Heart right ventricle (tissue), 16 donors: Measurements from ENCODE around the gene CAPN14. TPM values are rescaled to one million over a fixed set of nuclear protein-coding genes. Genes with fewer than 3 reads are reported as not detected.

Experiments used
- ATAC-seq, 8 donors: fragments of 200-7000 bp; cut with Tn5 transposase; one replicate each; pipeline ENCODE4 v1.9.1; 2020; ENCODE audit warnings: mild to moderate bottlenecking in 8 of 8, moderate library complexity in 8 of 8, moderate number of reproducible peaks in 1 of 8
- DNase-seq, 2 donors: peaks; one replicate each; pipeline ENCODE4 v3.0.0-alpha.2; 2020
- H3K27ac ChIP-seq, 10 donors: fragments of 200-600 bp; sonication (generic) in 2 of 10; one replicate each; pipeline versions ENCODE4 v1.5.0 to v1.8.0; 2020 to 2022; ENCODE audit warnings: mild to moderate bottlenecking in 3 of 10
- H3K27me3 ChIP-seq, 7 donors: fragments of 200-600 bp; one replicate each; pipeline ENCODE4 v1.8.0; 2021 to 2022; ENCODE audit warnings: mild to moderate bottlenecking in 2 of 7
- H3K36me3 ChIP-seq, 9 donors: fragments of 200-600 bp; sonication (generic) in 1 of 9; one replicate each; pipeline versions ENCODE4 v1.5.0 to v1.8.0; 2020 to 2022; ENCODE audit warnings: mild to moderate bottlenecking in 2 of 9
- H3K4me1 ChIP-seq, 9 donors: fragments of 200-600 bp; sonication (generic) in 1 of 9; one replicate each; pipeline versions ENCODE4 v1.5.0 to v1.8.0; 2020 to 2022; ENCODE audit warnings: mild to moderate bottlenecking in 4 of 9
- H3K4me3 ChIP-seq, 10 donors: fragments of 200-600 bp; sonication (generic) in 2 of 10; one replicate each; pipeline versions ENCODE4 v1.5.0 to v1.8.0; 2020 to 2022; ENCODE audit warnings: mild to moderate bottlenecking in 7 of 10, moderate library complexity in 2 of 10
- H3K9me3 ChIP-seq, 11 donors: fragments of 200-600 bp in 10 of 11; sonication (generic) in 2 of 11; one replicate each; pipeline versions ENCODE4 v1.5.0 to v1.8.0; 2013 to 2022; ENCODE audit warnings: mild to moderate bottlenecking in 2 of 11, control low read depth in 1 of 11, moderate library complexity in 1 of 11
- WGBS, 2 donors: extraction: QIAGEN DNeasy Blood & Tissue Kit; methylation state at CpG; one replicate each; pipeline ENCODE4 v1.1.7; 2013; ENCODE audit warnings: inconsistent platforms in 1 of 2; 5-methylcytosine and 5-hydroxymethylcytosine counted together
- intact Hi-C, 10 donors: fragments of 100-400 bp; cut with DNase I; formaldehyde crosslinking; loops; one replicate each; pipeline versions ENCODE4 v1.11.1 to v1.14.2; 2022
- polyA plus RNA-seq, 2 donors: library from polyadenylated mRNA; stranded (reverse); fragments of 200-250 nt; gene quantifications; one replicate each; pipeline ENCODE4 v1.2.3, GENCODE V29; 2013
- total RNA-seq, 10 donors: library from RNA; stranded (reverse); fragmentation: NEBNext Ultra II Directional in 3 of 10; extraction: Animal tissue kit (Norgen Biotek cat#: 25700) in 3 of 10; gene quantifications; one replicate each; pipeline versions ENCODE4 v1.2.1 to v1.2.4, GENCODE V29; 2021 to 2023
- TF ChIP-seq, protein P1 (sequence below), 9 donors: fragments of 200-600 bp; sonication (generic) in 2 of 9; IDR thresholded peaks; one replicate each; pipeline versions ENCODE4 v1.5.0 to v1.8.0; 2021 to 2022; ENCODE audit warnings: antibody characterized with exemption in 9 of 9, mild to moderate bottlenecking in 5 of 9, moderate library complexity in 1 of 9
- donor health status: Arrhythmogenic right ventricular cardiomyopathy.
- donor health status: ischemic (EF 13 %, LVEDD 7.1; RV severe dilation, severe dysfunction).
- donor health status: healthy with polysubstance abuse.
- donor health status: DM: no; HTN: yes; CAD: no.
- donor health status: DM: no; HTN: no; CAD: no.
- donor health status: ischemic (EF 25% LVEDD 6.9; RV normal size, moderate dysfunction).
- donor health status: ischemic (EF 25% LVEDD 5.7; RV mildly dilated, moderate dysfunction).
- donor health status: healthy.
- donor health status: DM: yes; HTN: yes; CAD: no.
- donor health status: Ischemic cardiomyopathy.
- donor health status: ischemic (EF 35%, LVEDD 5.7; RV mildly dilated, moderate dysfunction).
- donor health status: nonischemic (EF 11% LVEDD 7.7; RV severe dilation, severe dysfunction).
- donor health status: DM: yes; HTN: yes; CAD: no.
- donor health status: PGD.
- donor health status: ischemic (EF 29% LVEDD 5.4; RV normal size, mild dysfunction).
- donor health status: nonischemic (EF 23%, LVEDD 6.1; RV moderate dilation, normal function).

Gene CAPN14
- total and polyA plus RNA-seq, 12 donors = 0.08 to 0.46 (median 0.25) TPM; not detected in 1

DNA sequence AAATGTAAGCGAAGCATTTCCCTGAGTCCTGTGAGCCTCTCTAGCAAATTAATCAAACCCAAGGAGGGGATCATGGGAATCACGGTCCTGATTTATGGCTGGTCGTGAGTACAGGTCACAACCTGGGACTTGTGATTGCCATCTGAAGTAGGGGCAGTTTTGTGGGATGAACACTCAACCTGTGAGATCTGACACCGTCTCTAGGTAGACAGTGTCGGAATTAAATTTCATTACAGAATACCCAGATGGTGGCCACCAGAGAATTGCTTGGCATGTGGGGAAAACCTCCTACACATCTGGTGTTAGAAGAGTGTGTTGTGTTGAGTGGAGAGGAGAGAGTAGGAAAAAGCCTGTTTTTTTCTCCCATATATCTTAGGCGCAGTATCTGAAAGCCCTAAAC lies 12.5 kb downstream of the CAPN14 start:
- H3K27me3 ChIP-seq = no peaks in the 10 kb centered on the region
- intact Hi-C loops = no loop called here
- DNase-seq = no peak
- peaks cover 0 to 23% (median 2%) of the 10 kb centered on the region in 9 donors for H3K4me1 ChIP-seq
- H3K36me3 ChIP-seq = no peaks in the 10 kb centered on the region
- no peak for ATAC-seq
- 91 to 94% methylated on average over 6 of the region's 6 CpGs for WGBS, 2 donors
- H3K4me3 ChIP-seq = no peak overlapping the region
- H3K9me3 ChIP-seq = no peaks in the 10 kb centered on the region
- H3K27ac ChIP-seq = no peak overlapping the region
- TF ChIP-seq, protein P1, sequence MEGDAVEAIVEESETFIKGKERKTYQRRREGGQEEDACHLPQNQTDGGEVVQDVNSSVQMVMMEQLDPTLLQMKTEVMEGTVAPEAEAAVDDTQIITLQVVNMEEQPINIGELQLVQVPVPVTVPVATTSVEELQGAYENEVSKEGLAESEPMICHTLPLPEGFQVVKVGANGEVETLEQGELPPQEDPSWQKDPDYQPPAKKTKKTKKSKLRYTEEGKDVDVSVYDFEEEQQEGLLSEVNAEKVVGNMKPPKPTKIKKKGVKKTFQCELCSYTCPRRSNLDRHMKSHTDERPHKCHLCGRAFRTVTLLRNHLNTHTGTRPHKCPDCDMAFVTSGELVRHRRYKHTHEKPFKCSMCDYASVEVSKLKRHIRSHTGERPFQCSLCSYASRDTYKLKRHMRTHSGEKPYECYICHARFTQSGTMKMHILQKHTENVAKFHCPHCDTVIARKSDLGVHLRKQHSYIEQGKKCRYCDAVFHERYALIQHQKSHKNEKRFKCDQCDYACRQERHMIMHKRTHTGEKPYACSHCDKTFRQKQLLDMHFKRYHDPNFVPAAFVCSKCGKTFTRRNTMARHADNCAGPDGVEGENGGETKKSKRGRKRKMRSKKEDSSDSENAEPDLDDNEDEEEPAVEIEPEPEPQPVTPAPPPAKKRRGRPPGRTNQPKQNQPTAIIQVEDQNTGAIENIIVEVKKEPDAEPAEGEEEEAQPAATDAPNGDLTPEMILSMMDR (IDR thresholded peaks at IDR 0.05) = no peak

DNA sequence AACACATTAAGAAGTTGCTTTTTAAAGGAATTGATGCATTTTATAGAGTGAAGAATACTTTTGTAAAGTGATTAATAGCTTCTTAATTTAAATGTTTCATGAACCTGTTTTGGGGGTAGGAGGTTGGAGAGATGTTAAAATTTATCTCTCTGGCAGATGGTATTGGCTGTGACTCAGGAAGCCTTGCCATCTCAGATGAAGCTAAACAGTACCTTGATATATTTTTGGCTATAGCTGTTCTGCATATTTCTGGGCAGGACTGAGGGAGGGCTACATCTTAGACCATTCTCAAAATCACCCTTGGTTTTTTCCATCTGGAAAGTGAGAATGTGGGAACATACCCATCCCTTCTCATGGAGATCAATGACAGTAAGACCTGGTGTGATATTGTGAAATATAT lies 13.4 kb downstream of the CAPN14 start:
- H3K36me3 ChIP-seq = no peaks in the 10 kb centered on the region
- H3K4me1 ChIP-seq = peaks cover 0 to 23% (median 2%) of the 10 kb centered on the region in 9 donors
- ATAC-seq (peak in 1 of 8 donors; percentile 54), DNase-seq (no peak)
- TF ChIP-seq, protein P1 (IDR thresholded peaks at IDR 0.05) = no peak
- no peak overlapping the region for H3K4me3 ChIP-seq
- intact Hi-C loops = no loop called here
- no peaks in the 10 kb centered on the region for H3K9me3 ChIP-seq
- no peak overlapping the region for H3K27ac ChIP-seq
- no peaks in the 10 kb centered on the region for H3K27me3 ChIP-seq

DNA sequence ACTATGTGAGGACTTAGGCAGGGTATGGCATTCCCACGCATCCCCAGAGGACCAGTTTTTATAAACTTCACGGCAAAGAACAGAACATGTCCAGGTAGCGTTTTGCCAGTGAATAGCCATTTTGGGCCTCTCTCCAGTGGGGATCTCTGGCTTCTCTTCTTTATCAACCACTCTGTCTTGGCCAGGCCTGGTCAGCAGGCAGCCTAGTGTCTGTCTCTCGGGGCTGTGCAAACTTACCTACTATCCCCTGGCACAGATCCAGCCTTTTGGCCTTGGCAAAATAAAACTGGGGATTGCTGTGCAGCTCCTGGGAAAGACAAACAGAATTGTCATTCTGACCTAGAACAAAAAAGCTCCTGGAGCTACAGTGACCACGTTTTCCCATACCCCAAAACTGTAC lies 14.5 kb downstream of the CAPN14 start:
- Histone ChIP-seq H3K27me3 (no peaks in the 10 kb centered on the region), H3K27ac (no peak overlapping the region), H3K4me3 (no peak overlapping the region), H3K36me3 (no peaks in the 10 kb centered on the region), H3K4me1 (peaks cover 0 to 23% (median 2%) of the 10 kb centered on the region in 9 donors), H3K9me3 (no peaks in the 10 kb centered on the region)
- DNase-seq (no peak), ATAC-seq (peak in 3 of 8 donors; percentile 16 to 55 (median 16))
- intact Hi-C loops = no loop called here
- TF ChIP-seq, protein P1 (IDR thresholded peaks at IDR 0.05) = no peak
- 66% methylated on average over 5 of the region's 5 CpGs for WGBS, 2 donors

DNA sequence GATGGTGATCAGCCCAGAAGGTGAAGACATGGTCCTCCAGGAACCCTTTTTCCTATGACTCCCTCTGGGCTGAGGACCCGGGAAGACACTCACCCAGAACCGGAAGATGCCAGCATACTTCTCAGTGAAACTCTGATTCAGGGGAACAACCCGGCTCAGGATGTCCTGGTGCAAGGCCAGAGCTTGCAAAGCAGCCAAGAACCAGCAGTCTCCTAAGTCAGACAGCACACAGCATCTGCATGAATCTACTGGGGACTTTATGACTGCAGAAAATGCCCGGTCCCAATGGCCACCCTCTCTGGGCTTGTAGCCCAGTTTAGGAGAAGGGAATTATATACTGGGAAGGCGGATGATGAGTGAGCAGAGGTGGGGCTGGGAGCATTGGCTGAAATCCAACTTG lies 15.3 kb downstream of the CAPN14 start:
- intact Hi-C loops = no loop called here
- Histone ChIP-seq H3K4me1 (peaks cover 0 to 23% (median 2%) of the 10 kb centered on the region in 9 donors), H3K27me3 (no peaks in the 10 kb centered on the region), H3K36me3 (no peaks in the 10 kb centered on the region), H3K9me3 (no peaks in the 10 kb centered on the region), H3K27ac (no peak overlapping the region), H3K4me3 (no peak overlapping the region)
- peak in 1 of 2 donors; percentile 20 for DNase-seq
- ATAC-seq = peak in 1 of 8 donors; percentile 14
- TF ChIP-seq, protein P1 (IDR thresholded peaks at IDR 0.05) = no peak
- WGBS, 2 donors = 62 to 63% methylated on average over 5 of the region's 5 CpGs
